GM19438 (cell line): ENCODE measurements around the gene VSTM2B.

Experiments used
- ATAC-seq: cut with Tn5 transposase; IDR thresholded peaks from one replicate; pipeline ENCODE4 v1.9.1; 2021; ENCODE audit warnings: low read depth; ENCODE audit not compliant: unreplicated experiment

VSTM2B gene

GRCh38 chr19:29529646-29530539 is 4.1 kb downstream of the VSTM2B start:
- no peak for ATAC-seq

GRCh38 chr19:29530540-29531457 is 5.0 kb downstream of the VSTM2B start:
- no peak for ATAC-seq

- no peak for ATAC-seq
Observed at GRCh38 chr19:29531458-29532025, 5.7 kb downstream of the VSTM2B start.

- ATAC-seq, result no peak
Observed at GRCh38 chr19:29532097-29532496, 6.3 kb downstream of the VSTM2B start.

- ATAC-seq, result no peak
Observed at GRCh38 chr19:29532956-29533355, 7.2 kb downstream of the VSTM2B start.

GRCh38 chr19:29533578-29534544 is 8.1 kb downstream of the VSTM2B start:
- no peak for ATAC-seq

- no peak for ATAC-seq
Observed at GRCh38 chr19:29535214-29535831, 9.5 kb downstream of the VSTM2B start.

GRCh38 chr19:29535984-29536508 is 10.3 kb downstream of the VSTM2B start:
- no peak for ATAC-seq

GRCh38 chr19:29537181-29537580 is 11.4 kb downstream of the VSTM2B start:
- no peak for ATAC-seq

- ATAC-seq, result no peak
Observed at GRCh38 chr19:29537601-29538000, 11.8 kb downstream of the VSTM2B start.

- no peak for ATAC-seq
Observed at GRCh38 chr19:29538146-29538545, 12.4 kb downstream of the VSTM2B start.

- no peak for ATAC-seq
Observed at GRCh38 chr19:29538651-29539050, 12.9 kb downstream of the VSTM2B start.

- no peak for ATAC-seq
Observed at GRCh38 chr19:29539131-29539530, 13.3 kb downstream of the VSTM2B start.

GRCh38 chr19:29539670-29540069 is 13.9 kb downstream of the VSTM2B start:
- ATAC-seq, result no peak

- ATAC-seq, result no peak
Observed at GRCh38 chr19:29540114-29540513, 14.3 kb downstream of the VSTM2B start.

- no peak for ATAC-seq
Observed at GRCh38 chr19:29541473-29542253, 15.9 kb downstream of the VSTM2B start.

- ATAC-seq, result no peak
Observed at GRCh38 chr19:29542327-29542726, 16.5 kb downstream of the VSTM2B start.

- no peak for ATAC-seq
Observed at GRCh38 chr19:29542776-29543175, 17.0 kb downstream of the VSTM2B start.
